ENCODE results near the gene GSTM4. TPM values are rescaled to one million over a fixed set of nuclear protein-coding genes. Genes with fewer than 3 reads are reported as not detected.

Gene GSTM4
- total and polyA plus RNA-seq, 9 of the 15 experiments (the other 6 are each of a cell fraction or from before 2014, with no cell fraction given), result 18.8 to 53.4 (median 38.8) TPM

DNA sequence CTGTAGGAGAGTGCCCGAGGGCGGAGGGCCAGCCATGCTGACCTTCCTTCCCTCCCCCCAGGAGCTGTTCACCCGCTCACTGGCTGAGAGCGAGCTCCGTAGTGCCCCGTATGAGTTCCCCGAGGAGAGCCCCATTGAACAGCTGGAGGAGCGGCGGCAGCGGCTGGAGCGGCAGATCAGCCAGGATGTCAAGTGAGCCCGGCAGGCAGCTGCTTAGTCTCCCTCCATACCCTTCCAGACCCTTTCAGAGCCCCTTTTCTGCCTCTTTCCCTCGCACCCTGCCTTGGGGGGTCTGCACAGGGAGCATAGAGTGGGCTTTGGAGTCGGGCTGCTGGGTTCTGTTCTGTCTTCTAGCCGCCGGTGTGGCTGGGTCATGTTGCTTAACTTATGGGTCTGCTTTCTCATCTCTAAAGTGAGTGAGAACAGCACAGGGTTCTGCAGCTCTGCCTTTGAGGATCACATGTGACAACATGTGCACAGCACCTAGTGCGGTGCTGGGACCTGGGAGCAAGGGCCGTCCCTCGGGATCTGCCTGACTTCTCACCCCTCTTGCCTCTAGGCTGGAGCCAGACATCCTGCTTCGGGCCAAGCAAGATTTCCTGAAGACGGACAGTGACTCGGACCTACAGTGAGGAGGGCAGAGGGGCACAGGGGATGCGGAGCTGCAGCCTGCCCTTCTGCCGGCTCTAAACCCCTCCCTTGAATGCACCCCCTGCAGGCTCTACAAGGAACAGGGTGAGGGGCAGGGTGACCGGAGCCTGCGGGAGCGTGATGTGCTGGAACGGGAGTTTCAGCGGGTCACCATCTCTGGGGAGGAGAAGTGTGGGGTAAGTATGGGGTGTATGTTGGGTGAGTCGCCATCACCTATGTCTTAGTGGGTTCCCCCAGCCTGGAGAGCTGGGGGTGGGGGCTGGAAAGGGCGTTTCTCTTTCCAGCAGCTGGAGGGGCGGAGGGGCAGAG lies 30.0 kb upstream of the GSTM4 start:
- H3K9ac ChIP-seq (ENCODE audit: insufficient read depth in 1 of 2, low read depth in 2 of 2, low read length in 2 of 2), result peak overlapping the region in 1 of 2 experiments; percentile 60; a peak in 2 of 4 replicates
- POLR2A ChIA-PET, result interaction anchor here (1.0 to 2.8 kb wide), 4 partner anchors 14 to 196 kb away, joined by 3 to 17 read pairs (median 8); partner anchors contain the start of gene GNAI3
- H2AFZ ChIP-seq (ENCODE audit: low read depth, low read length), result no peak overlapping the region
- H3K4me2 ChIP-seq (ENCODE audit: insufficient read depth, low read length), result no peak overlapping the region
- peaks cover 35% of the 10 kb centered on the region for H3K79me2 ChIP-seq (ENCODE audit: control insufficient read depth, insufficient read depth, low read length)
- ATAC-seq (peak; percentile 14; the same call in 2 of the 3 replicates), DNase-seq (ENCODE audit: extremely low read depth in 1 of 4, low spot score in 3 of 4) (no peak), FAIRE-seq (no peak)
- H4K20me1 ChIP-seq (replicated peaks; ENCODE audit: control insufficient read depth, insufficient read depth, low read length), result peaks cover 5% of the 10 kb centered on the region
- H3K27ac ChIP-seq (ENCODE audit: extremely low read depth, low read depth, low read length), result no peak overlapping the region
- H3K4me1 ChIP-seq (replicated peaks in 1 of 2; ENCODE audit: control insufficient read depth in 2 of 2, insufficient read depth in 2 of 2, low read length in 2 of 2), result peaks cover 20 to 71% of the 10 kb centered on the region in 2 experiments
- TF ChIP-seq ADNP (tag; IDR thresholded peaks at IDR 0.05) (no peak), ZNF445 (CRISPR knock-in tag; IDR thresholded peaks at IDR 0.05; ENCODE audit: low read depth) (no peak), ZFP36 (IDR thresholded peaks at IDR 0.05; ENCODE audit: low read depth, low read length, partially characterized antibody) (no peak), JUNB (CRISPR knock-in tag; conservative IDR thresholded peaks at IDR 0.05) (no peak), PHF8 (IDR thresholded peaks at IDR 0.05; ENCODE audit: borderline replicate concordance, low read length) (no peak), RBFOX2 (IDR thresholded peaks at IDR 0.05; ENCODE audit: low read depth, low read length) (peak; percentile 36), NFATC3 (IDR thresholded peaks at IDR 0.05) (no peak), ZNF24 (IDR thresholded peaks at IDR 0.05) (no peak), FIP1L1 (IDR thresholded peaks at IDR 0.05; ENCODE audit: low read depth, low read length, poor library complexity, severe bottlenecking) (no peak)
- TF ChIP-seq, protein P1, sequence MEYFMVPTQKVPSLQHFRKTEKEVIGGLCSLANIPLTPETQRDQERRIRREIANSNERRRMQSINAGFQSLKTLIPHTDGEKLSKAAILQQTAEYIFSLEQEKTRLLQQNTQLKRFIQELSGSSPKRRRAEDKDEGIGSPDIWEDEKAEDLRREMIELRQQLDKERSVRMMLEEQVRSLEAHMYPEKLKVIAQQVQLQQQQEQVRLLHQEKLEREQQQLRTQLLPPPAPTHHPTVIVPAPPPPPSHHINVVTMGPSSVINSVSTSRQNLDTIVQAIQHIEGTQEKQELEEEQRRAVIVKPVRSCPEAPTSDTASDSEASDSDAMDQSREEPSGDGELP (CRISPR knock-in tag; IDR thresholded peaks at IDR 0.05; ENCODE audit: borderline replicate concordance), result no peak
- TF ChIP-seq, protein P2, sequence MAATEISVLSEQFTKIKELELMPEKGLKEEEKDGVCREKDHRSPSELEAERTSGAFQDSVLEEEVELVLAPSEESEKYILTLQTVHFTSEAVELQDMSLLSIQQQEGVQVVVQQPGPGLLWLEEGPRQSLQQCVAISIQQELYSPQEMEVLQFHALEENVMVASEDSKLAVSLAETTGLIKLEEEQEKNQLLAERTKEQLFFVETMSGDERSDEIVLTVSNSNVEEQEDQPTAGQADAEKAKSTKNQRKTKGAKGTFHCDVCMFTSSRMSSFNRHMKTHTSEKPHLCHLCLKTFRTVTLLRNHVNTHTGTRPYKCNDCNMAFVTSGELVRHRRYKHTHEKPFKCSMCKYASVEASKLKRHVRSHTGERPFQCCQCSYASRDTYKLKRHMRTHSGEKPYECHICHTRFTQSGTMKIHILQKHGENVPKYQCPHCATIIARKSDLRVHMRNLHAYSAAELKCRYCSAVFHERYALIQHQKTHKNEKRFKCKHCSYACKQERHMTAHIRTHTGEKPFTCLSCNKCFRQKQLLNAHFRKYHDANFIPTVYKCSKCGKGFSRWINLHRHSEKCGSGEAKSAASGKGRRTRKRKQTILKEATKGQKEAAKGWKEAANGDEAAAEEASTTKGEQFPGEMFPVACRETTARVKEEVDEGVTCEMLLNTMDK (IDR thresholded peaks at IDR 0.05; ENCODE audit: borderline replicate concordance, insufficient read depth, low read depth, low read length, poor library complexity, severe bottlenecking), result peak; percentile 29
- TF ChIP-seq, protein P3, sequence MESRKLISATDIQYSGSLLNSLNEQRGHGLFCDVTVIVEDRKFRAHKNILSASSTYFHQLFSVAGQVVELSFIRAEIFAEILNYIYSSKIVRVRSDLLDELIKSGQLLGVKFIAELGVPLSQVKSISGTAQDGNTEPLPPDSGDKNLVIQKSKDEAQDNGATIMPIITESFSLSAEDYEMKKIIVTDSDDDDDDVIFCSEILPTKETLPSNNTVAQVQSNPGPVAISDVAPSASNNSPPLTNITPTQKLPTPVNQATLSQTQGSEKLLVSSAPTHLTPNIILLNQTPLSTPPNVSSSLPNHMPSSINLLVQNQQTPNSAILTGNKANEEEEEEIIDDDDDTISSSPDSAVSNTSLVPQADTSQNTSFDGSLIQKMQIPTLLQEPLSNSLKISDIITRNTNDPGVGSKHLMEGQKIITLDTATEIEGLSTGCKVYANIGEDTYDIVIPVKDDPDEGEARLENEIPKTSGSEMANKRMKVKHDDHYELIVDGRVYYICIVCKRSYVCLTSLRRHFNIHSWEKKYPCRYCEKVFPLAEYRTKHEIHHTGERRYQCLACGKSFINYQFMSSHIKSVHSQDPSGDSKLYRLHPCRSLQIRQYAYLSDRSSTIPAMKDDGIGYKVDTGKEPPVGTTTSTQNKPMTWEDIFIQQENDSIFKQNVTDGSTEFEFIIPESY (CRISPR knock-in tag; IDR thresholded peaks at IDR 0.05), result peak; percentile 59; the same call in 1 of the 2 replicates
- TF ChIP-seq, protein P4, sequence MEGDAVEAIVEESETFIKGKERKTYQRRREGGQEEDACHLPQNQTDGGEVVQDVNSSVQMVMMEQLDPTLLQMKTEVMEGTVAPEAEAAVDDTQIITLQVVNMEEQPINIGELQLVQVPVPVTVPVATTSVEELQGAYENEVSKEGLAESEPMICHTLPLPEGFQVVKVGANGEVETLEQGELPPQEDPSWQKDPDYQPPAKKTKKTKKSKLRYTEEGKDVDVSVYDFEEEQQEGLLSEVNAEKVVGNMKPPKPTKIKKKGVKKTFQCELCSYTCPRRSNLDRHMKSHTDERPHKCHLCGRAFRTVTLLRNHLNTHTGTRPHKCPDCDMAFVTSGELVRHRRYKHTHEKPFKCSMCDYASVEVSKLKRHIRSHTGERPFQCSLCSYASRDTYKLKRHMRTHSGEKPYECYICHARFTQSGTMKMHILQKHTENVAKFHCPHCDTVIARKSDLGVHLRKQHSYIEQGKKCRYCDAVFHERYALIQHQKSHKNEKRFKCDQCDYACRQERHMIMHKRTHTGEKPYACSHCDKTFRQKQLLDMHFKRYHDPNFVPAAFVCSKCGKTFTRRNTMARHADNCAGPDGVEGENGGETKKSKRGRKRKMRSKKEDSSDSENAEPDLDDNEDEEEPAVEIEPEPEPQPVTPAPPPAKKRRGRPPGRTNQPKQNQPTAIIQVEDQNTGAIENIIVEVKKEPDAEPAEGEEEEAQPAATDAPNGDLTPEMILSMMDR (IDR thresholded peaks at IDR 0.05 in 2 of 3, conservative IDR thresholded peaks at IDR 0.05 in 1 of 3; ENCODE audit: insufficient read depth in 2 of 3, low read depth in 1 of 3, low read length in 3 of 3), result peak in 2 of 3 experiments; percentile 25 to 26; a peak in 1 of 6 replicates
- H3K4me3 ChIP-seq, result no peak overlapping the region
- CTCF ChIA-PET (ENCODE audit: low intra/inter-chr PET ratio), result no interaction called here
- intact Hi-C loops (cut with micrococcal nuclease) (no loop called here), in situ Hi-C loops (cut with MboI) (no loop called here)
- H3K9me3 ChIP-seq (replicated peaks; ENCODE audit: control insufficient read depth, insufficient read depth, low read depth, low read length), result no peaks in the 10 kb centered on the region
- WGBS (ENCODE audit: insufficient coverage, low coverage, missing lambda C conversion rate), result 86% methylated on average over 31 of the region's 32 CpGs
- no peaks in the 10 kb centered on the region for H3K27me3 ChIP-seq (ENCODE audit: control insufficient read depth in 2 of 2, insufficient read depth in 2 of 2, low read length in 2 of 2)
- peaks cover 5% of the 10 kb centered on the region for H3K9me1 ChIP-seq (ENCODE audit: control insufficient read depth, insufficient read depth, low read length)
- BruUV-seq (replicated peaks), result no TSS peak
- H3K36me3 ChIP-seq (ENCODE audit: control insufficient read depth, insufficient read depth, low read length), result peaks cover 49% of the 10 kb centered on the region; the same call in 2 of the 3 replicates

Data from K562 (cell line).